Activated T-helper 9 cell treated with anti-CD3 and anti-CD28 coated beads, Interleukin-2, amount 50 U/mL, for 16 hours (primary cell): ENCODE results near the gene MAGED1.
"Not testable (repeated sequence)": the region's sequence is repeated elsewhere in the genome, so short reads cannot be mapped to it uniquely, and the experiment has no call there.

Experiments used
- DNase-seq: peaks from one replicate; pipeline ENCODE4 v3.0.0-alpha.2; 2020; ENCODE audit warnings: low read depth

MAGED1 gene

GRCh38 chrX:51894697-51895336, 1.4 kb downstream of the MAGED1 start:
- DNase-seq, result no peak

- no peak for DNase-seq
Observed at GRCh38 chrX:51896626-51897025, 3.2 kb downstream of the MAGED1 start.

GRCh38 chrX:51899741-51900140, 6.3 kb downstream of the MAGED1 start:
- DNase-seq, result no peak

GRCh38 chrX:51902510-51903050, 9.2 kb downstream of the MAGED1 start:
- no peak for DNase-seq

- DNase-seq, result not testable (repeated sequence)
Observed at GRCh38 chrX:51905152-51905551, 11.7 kb downstream of the MAGED1 start.

- no peak for DNase-seq
Observed at GRCh38 chrX:51905711-51906110, 12.3 kb downstream of the MAGED1 start.

- DNase-seq, result no peak
Observed at GRCh38 chrX:51917604-51918003, 24.2 kb downstream of the MAGED1 start.

GRCh38 chrX:51922561-51922960, 29.1 kb downstream of the MAGED1 start:
- no peak for DNase-seq

GRCh38 chrX:51931566-51932150, 38.2 kb downstream of the MAGED1 start:
- no peak for DNase-seq
